HFFc6 (cell line): ENCODE measurements around the gene GALNT2. TPM values are rescaled to one million over a fixed set of nuclear protein-coding genes. Genes with fewer than 3 reads are reported as not detected.

Source experiments
- DNase-seq: peaks from one replicate; pipeline ENCODE4 v3.0.0-alpha.2; 2018
- H3K27ac Mint-ChIP-seq: 2 replicates; pipeline ENCODE4 v1.8.0; 2020; ENCODE audit warnings: mild to moderate bottlenecking, mixed read lengths
- H3K27me3 Mint-ChIP-seq: 2 replicates; pipeline ENCODE4 v1.8.0; 2021; ENCODE audit warnings: mild to moderate bottlenecking, moderate library complexity, mixed read lengths; ENCODE audit not compliant: insufficient read depth
- H3K36me3 Mint-ChIP-seq: 2 replicates; pipeline ENCODE4 v1.8.0; 2021; ENCODE audit warnings: low read depth, mixed read lengths
- H3K4me1 Mint-ChIP-seq: 2 replicates; pipeline ENCODE4 v1.8.0; 2020; ENCODE audit warnings: low read depth, mixed read lengths
- H3K4me3 Mint-ChIP-seq: 2 replicates; pipeline ENCODE4 v1.8.0; 2020; ENCODE audit warnings: mild to moderate bottlenecking, moderate library complexity, mixed read lengths
- H3K9me3 Mint-ChIP-seq: 2 replicates; pipeline ENCODE4 v1.8.0; 2020; ENCODE audit warnings: mild to moderate bottlenecking, mixed read lengths
- total RNA-seq, 6 experiments: library from RNA; stranded (reverse); fragmentation: NEBNext Ultra II Directional; extraction: Animal tissue kit (Norgen Biotek cat#: 25700); gene quantifications; 2 replicates in 1 of 6; 3 replicates in 5 of 6; pipeline ENCODE4 v1.2.3, GENCODE V29; 2021
- TF ChIP-seq, protein P1 (sequence below): fragments of 200-600 bp; sonication (generic); IDR thresholded peaks from 2 replicates; pipeline ENCODE4 v1.5.0; 2021; ENCODE audit warnings: antibody characterized with exemption, mild to moderate bottlenecking

The GALNT2 gene
- total RNA-seq, 6 experiments from 2014 or later, result 174 to 194 (median 181) TPM

DNA sequence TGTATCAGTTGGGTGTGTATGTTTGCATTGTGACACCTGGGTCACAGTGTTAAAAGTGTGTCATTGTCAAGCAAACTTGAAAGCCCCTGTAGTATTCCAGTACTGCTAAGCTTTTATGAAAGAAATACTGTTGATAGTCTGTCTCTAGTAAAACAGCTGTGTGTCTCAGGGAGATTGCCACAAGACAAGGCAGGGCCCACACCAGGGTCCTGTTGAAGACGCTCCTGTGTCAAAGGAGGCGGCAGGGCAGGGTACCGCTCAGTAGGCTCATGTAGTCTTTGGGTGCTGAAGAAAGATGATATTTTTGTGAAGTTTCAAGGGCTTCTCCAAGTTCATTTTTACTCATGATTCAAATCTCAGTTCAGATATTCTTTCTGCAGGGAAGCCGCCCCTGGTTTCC is 132.5 kb downstream of the GALNT2 start:
- Mint-ChIP-seq H3K36me3 (peaks cover 6% of the 10 kb centered on the region), H3K27me3 (no peaks in the 10 kb centered on the region; the same call in none of the 2 replicates), H3K27ac (no peak overlapping the region), H3K4me1 (0 out of 2 replicates have a peak, but pooled peaks cover under 1% of the 10 kb centered on the region), H3K4me3 (no peak overlapping the region), H3K9me3 (no peaks in the 10 kb centered on the region)
- no peak for DNase-seq
- TF ChIP-seq, protein P1, sequence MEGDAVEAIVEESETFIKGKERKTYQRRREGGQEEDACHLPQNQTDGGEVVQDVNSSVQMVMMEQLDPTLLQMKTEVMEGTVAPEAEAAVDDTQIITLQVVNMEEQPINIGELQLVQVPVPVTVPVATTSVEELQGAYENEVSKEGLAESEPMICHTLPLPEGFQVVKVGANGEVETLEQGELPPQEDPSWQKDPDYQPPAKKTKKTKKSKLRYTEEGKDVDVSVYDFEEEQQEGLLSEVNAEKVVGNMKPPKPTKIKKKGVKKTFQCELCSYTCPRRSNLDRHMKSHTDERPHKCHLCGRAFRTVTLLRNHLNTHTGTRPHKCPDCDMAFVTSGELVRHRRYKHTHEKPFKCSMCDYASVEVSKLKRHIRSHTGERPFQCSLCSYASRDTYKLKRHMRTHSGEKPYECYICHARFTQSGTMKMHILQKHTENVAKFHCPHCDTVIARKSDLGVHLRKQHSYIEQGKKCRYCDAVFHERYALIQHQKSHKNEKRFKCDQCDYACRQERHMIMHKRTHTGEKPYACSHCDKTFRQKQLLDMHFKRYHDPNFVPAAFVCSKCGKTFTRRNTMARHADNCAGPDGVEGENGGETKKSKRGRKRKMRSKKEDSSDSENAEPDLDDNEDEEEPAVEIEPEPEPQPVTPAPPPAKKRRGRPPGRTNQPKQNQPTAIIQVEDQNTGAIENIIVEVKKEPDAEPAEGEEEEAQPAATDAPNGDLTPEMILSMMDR, result no peak

DNA sequence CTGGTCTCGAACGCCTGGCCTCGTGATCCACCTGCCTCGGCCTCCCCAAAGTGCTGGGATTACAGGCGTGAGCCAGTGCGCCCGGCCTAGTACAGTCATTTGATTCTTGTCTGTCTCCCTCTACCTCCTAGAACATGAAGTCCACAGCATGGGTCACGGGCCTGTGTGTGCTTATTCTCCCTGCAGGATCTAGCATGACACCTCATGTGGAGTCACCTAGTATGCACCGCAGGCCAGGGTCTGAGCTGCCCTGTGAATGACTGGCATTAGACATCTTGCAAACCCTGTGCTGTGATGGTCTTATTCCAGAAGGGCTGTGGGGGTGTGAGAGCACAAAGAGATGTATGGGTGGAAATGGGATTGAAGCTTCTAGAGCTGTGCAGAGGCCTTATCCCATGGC is 133.2 kb downstream of the GALNT2 start:
- Mint-ChIP-seq H3K27me3 (no peaks in the 10 kb centered on the region; the same call in none of the 2 replicates), H3K27ac (no peak overlapping the region), H3K4me3 (no peak overlapping the region), H3K4me1 (peaks cover 5% of the 10 kb centered on the region; the same call in 1 of the 2 replicates), H3K36me3 (peaks cover 10% of the 10 kb centered on the region), H3K9me3 (no peaks in the 10 kb centered on the region)
- DNase-seq, result no peak
- TF ChIP-seq, protein P1, result no peak

DNA sequence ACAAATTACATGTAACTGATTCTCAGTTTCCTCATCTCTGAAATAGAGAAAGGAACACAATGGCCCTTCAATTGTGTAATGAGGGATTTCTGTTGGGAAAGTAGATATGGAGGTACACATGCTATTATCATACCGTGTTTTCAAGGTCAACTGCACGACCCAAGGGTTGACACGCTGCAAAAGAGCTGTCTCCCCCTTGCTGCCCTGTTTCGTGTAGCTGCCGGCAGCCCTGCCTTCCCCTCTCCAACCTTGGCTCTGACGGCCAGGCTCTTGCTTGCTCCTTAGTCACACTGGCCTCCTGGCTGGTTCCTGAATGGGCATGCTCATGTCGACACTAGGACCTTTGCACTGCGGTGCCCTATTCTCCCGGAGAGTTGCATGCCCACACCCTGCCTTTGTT is 134.4 kb downstream of the GALNT2 start:
- Mint-ChIP-seq H3K36me3 (peaks cover 10% of the 10 kb centered on the region), H3K4me1 (peaks cover 15% of the 10 kb centered on the region; the same call in 1 of the 2 replicates), H3K27me3 (no peaks in the 10 kb centered on the region; the same call in none of the 2 replicates), H3K27ac (no peak overlapping the region), H3K4me3 (no peak overlapping the region), H3K9me3 (no peaks in the 10 kb centered on the region)
- no peak for DNase-seq
- TF ChIP-seq, protein P1, result no peak

DNA sequence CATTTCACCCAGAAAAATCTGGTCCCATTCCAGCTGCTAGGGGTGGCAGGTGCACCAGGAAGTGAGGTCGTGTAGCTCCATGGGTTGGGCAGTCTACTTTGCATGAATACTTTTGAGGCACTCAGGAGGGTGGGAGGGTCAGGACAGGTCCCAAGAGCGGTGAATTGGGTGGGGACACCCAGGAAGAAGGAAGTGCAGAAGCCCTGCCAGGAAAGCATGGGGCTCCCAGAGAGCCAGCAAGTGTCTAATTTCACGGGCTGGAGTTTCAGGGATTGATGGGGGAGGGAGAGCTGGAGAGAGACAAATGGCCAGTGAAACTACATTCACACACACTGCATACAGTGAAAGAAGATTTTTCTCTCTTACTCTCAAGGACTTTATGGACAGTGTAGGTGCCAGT is 137.8 kb downstream of the GALNT2 start:
- H3K27ac Mint-ChIP-seq, result no peak overlapping the region
- H3K9me3 Mint-ChIP-seq, result no peaks in the 10 kb centered on the region
- H3K36me3 Mint-ChIP-seq, result peaks cover 17% of the 10 kb centered on the region
- TF ChIP-seq, protein P1, result no peak
- H3K4me3 Mint-ChIP-seq, result no peak overlapping the region
- DNase-seq, result no peak
- no peaks in the 10 kb centered on the region; the same call in none of the 2 replicates for H3K27me3 Mint-ChIP-seq
- H3K4me1 Mint-ChIP-seq, result peaks cover 33% of the 10 kb centered on the region

DNA sequence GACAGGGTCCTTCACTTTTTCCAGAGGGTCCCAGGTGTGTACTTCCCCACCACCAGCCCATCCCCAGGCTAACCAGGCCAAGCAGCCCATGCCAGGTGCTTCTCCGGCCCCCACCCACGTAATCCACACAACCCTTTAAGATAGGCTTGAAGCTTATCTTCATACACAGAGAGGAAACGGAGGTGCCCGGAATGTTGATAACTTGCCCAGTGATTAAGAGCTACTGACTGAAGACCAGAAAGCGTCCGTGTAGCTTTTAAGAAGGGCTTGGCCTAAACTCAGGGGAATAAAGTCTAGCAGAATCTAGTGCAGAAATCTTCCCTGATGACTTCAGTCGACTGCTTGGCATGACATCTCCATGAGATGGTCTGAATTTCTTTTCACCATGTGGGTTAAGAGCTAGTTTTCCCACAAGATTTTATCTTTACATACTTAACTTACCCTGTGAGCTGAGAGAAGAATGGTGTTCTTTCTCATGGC is 138.7 kb downstream of the GALNT2 start:
- Mint-ChIP-seq H3K4me3 (no peak overlapping the region), H3K4me1 (peaks cover 42% of the 10 kb centered on the region), H3K9me3 (no peaks in the 10 kb centered on the region), H3K36me3 (peaks cover 17% of the 10 kb centered on the region), H3K27me3 (no peaks in the 10 kb centered on the region; the same call in none of the 2 replicates), H3K27ac (no peak overlapping the region)
- TF ChIP-seq, protein P1, result no peak
- peak; percentile 29 for DNase-seq

DNA sequence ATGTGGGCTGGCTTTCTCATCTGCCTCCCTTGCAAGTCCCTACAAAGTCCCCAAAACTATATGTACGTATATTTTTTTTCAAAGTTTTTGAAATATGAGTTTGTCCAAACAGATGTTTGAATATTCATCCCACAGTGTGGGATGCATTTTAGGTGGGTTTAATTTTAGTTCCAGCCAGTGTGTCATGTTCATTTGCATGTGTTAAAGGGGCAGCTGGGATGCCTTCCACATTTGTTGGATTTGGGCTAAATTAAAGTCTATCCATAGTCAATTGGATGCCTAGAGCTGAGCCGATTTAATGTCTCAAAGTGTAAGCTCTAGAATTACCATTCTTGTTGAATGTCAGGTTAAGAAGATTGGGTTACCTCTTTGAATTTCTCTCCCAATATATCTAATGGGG is 139.2 kb downstream of the GALNT2 start:
- TF ChIP-seq, protein P1, result no peak
- Mint-ChIP-seq H3K4me1 (peaks cover 46% of the 10 kb centered on the region), H3K27ac (no peak overlapping the region), H3K27me3 (no peaks in the 10 kb centered on the region; the same call in none of the 2 replicates), H3K9me3 (no peaks in the 10 kb centered on the region), H3K4me3 (no peak overlapping the region), H3K36me3 (peaks cover 17% of the 10 kb centered on the region)
- no peak for DNase-seq
